ENCODE measurements around the gene METRNL. TPM values are rescaled to one million over a fixed set of nuclear protein-coding genes. Genes with fewer than 3 reads are reported as not detected.

The METRNL gene
- total and polyA plus RNA-seq, 2 experiments from 2014 or later: 30.0 to 44.1 TPM

- H3K4me1 ChIP-seq (ENCODE audit: low read depth): peaks cover 14% of the 10 kb centered on the region
- no peaks in the 10 kb centered on the region for H3K36me3 ChIP-seq
- DNase-seq (ENCODE audit: low read depth in 1 of 2, low spot score in 1 of 2): no peak
- TF ChIP-seq CTCF (IDR thresholded peaks at IDR 0.05; ENCODE audit: low read depth, low read length): no peak
- H3K9me3 ChIP-seq (ENCODE audit: low read depth): no peaks in the 10 kb centered on the region
- no peaks in the 10 kb centered on the region for H3K27me3 ChIP-seq
- no peak overlapping the region for H3K4me3 ChIP-seq
- H3K27ac ChIP-seq: no peak overlapping the region
These were observed 18.4 kb downstream of the METRNL start for GRCh38 chr17:83097831-83098230.

- Histone ChIP-seq H3K36me3 (no peaks in the 10 kb centered on the region), H3K27me3 (no peaks in the 10 kb centered on the region), H3K27ac (peak overlapping the region; percentile 48), H3K4me3 (no peak overlapping the region), H3K4me1 (ENCODE audit: low read depth) (peaks cover 14% of the 10 kb centered on the region), H3K9me3 (ENCODE audit: low read depth) (no peaks in the 10 kb centered on the region)
- no peak for TF ChIP-seq CTCF (IDR thresholded peaks at IDR 0.05; ENCODE audit: low read depth, low read length)
- no peak for DNase-seq (ENCODE audit: low read depth in 1 of 2, low spot score in 1 of 2)
These were observed 19.1 kb downstream of the METRNL start for GRCh38 chr17:83098241-83099085.

- H3K9me3 ChIP-seq (ENCODE audit: low read depth): no peaks in the 10 kb centered on the region
- peaks cover 14% of the 10 kb centered on the region for H3K4me1 ChIP-seq (ENCODE audit: low read depth)
- H3K27ac ChIP-seq: peak overlapping the region; percentile 48
- no peaks in the 10 kb centered on the region for H3K27me3 ChIP-seq
- TF ChIP-seq CTCF (IDR thresholded peaks at IDR 0.05; ENCODE audit: low read depth, low read length): no peak
- no peaks in the 10 kb centered on the region for H3K36me3 ChIP-seq
- H3K4me3 ChIP-seq: no peak overlapping the region
- no peak for DNase-seq (ENCODE audit: low read depth in 1 of 2, low spot score in 1 of 2)
These were observed 19.7 kb downstream of the METRNL start for GRCh38 chr17:83099086-83099555.

- TF ChIP-seq CTCF (IDR thresholded peaks at IDR 0.05; ENCODE audit: low read depth, low read length): no peak
- no peak overlapping the region for H3K27ac ChIP-seq
- no peak overlapping the region for H3K4me3 ChIP-seq
- H3K27me3 ChIP-seq: no peaks in the 10 kb centered on the region
- peak in 1 of 2 donors; percentile 42 for DNase-seq (ENCODE audit: low read depth in 1 of 2, low spot score in 1 of 2)
- no peaks in the 10 kb centered on the region for H3K36me3 ChIP-seq
- H3K4me1 ChIP-seq (ENCODE audit: low read depth): peaks cover 14% of the 10 kb centered on the region
- H3K9me3 ChIP-seq (ENCODE audit: low read depth): no peaks in the 10 kb centered on the region
These were observed 20.3 kb downstream of the METRNL start for GRCh38 chr17:83099570-83100181.

GRCh38 chr17:83100220-83100852 lies 20.9 kb downstream of the METRNL start:
- Histone ChIP-seq H3K4me1 (ENCODE audit: low read depth) (peaks cover 14% of the 10 kb centered on the region), H3K36me3 (no peaks in the 10 kb centered on the region), H3K4me3 (no peak overlapping the region), H3K27me3 (no peaks in the 10 kb centered on the region), H3K27ac (no peak overlapping the region), H3K9me3 (ENCODE audit: low read depth) (no peaks in the 10 kb centered on the region)
- TF ChIP-seq CTCF (IDR thresholded peaks at IDR 0.05; ENCODE audit: low read depth, low read length): no peak
- DNase-seq (ENCODE audit: low read depth in 1 of 2, low spot score in 1 of 2): no peak

Measured in cardiac muscle cell (in vitro differentiated cells and primary cell).